BLaER1 treated with 17β-estradiol and CSF1 and Interleukin-3, amounts not matched to agents 10 nM and 100 nM (cell line): ENCODE results near the gene XIRP2.
A peak's percentile ranks its signal among the peaks of the same experiment; 100 is the strongest.

Source experiments
- H3K27ac ChIP-seq, 11 experiments: shearing (Covaris generic); formaldehyde crosslinking; 2 replicates each; pipeline ENCODE4 v1.8.1; 2022
- H3K27me3 ChIP-seq, 11 experiments: shearing (Covaris generic); formaldehyde crosslinking; 2 replicates each; pipeline ENCODE4 v1.8.1; 2022
- H3K36me3 ChIP-seq, 11 experiments: shearing (Covaris generic); formaldehyde crosslinking; 2 replicates each; pipeline ENCODE4 v1.8.1; 2022
- H3K4me1 ChIP-seq, 10 experiments: shearing (Covaris generic); formaldehyde crosslinking; 2 replicates each; pipeline ENCODE4 v1.8.1; 2022
- H3K4me2 ChIP-seq, 11 experiments: shearing (Covaris generic); formaldehyde crosslinking; 2 replicates each; pipeline ENCODE4 v1.8.1; 2022
- H3K4me3 ChIP-seq, 10 experiments: shearing (Covaris generic); formaldehyde crosslinking; 2 replicates each; pipeline ENCODE4 v1.8.1; 2022
- H3K9ac ChIP-seq, 11 experiments: shearing (Covaris generic); formaldehyde crosslinking; 2 replicates each; pipeline ENCODE4 v1.8.1; 2022
- H3K9me3 ChIP-seq, 11 experiments: shearing (Covaris generic); formaldehyde crosslinking; replicated peaks in 1 of 11; 2 replicates each; pipeline ENCODE4 v1.8.1; 2022
- H4K20me1 ChIP-seq, 11 experiments: shearing (Covaris generic); formaldehyde crosslinking; 2 replicates each; pipeline ENCODE4 v1.8.1; 2022
- Cebpa-rat ChIP-seq, 11 experiments: shearing (Covaris generic); IDR thresholded peaks; 2 replicates each; pipeline ENCODE4 v1.8.1; 2022

Gene XIRP2

DNA sequence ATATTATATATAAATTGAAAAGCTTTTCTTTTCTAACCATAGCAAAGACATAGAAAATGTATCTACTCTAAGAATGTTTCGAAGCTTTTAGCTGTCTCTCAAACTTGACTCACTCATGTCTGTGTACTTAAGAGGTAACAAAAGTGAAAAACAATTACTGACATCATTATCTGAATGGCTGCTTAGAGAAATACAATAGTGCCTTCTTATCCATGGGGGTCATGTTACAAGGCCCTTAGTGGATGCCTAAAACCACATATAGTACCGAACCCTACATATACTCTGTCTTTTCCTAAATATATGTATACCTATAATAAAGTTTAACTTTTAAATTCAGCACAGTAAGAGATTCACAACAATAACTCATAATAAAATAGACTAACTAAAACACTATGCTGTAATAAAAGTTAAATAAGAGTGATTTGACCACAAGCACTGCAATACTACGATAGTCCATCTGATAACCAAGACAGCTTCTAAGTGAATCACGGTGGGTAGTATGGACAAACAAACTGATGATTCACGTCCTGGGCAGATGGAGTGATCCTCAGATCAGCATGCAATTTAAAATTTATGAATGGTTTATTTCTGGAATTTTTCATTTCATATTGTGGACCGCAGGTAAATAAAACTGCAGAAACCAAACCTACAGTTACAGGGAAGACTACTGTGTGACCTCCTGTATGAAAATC lies 246.2 kb downstream of the XIRP2 start:
- TF ChIP-seq Cebpa-rat (IDR thresholded peaks at IDR 0.05), result no peak
- Histone ChIP-seq H3K4me3 (no peak overlapping the region), H3K4me1 (peaks cover 0 to 11% (median 6%) of the 10 kb centered on the region in 10 experiments; a peak in 13 of 20 replicates), H3K27me3 (no peaks in the 10 kb centered on the region), H3K36me3 (no peaks in the 10 kb centered on the region), H3K4me2 (no peak overlapping the region), H3K27ac (no peak overlapping the region), H3K9me3 (no peaks in the 10 kb centered on the region), H4K20me1 (no peaks in the 10 kb centered on the region), H3K9ac (no peak overlapping the region)

- H4K20me1 ChIP-seq, result no peaks in the 10 kb centered on the region
- H3K27me3 ChIP-seq, result no peaks in the 10 kb centered on the region
- H3K4me3 ChIP-seq, result no peak overlapping the region
- H3K9ac ChIP-seq, result no peak overlapping the region
- no peak overlapping the region for H3K27ac ChIP-seq
- peak overlapping the region in 5 of 11 experiments; percentile 7 to 39 (median 20); a peak in 5 of 22 replicates for H3K4me2 ChIP-seq
- H3K9me3 ChIP-seq, result no peaks in the 10 kb centered on the region
- TF ChIP-seq Cebpa-rat (IDR thresholded peaks at IDR 0.05), result no peak
- no peaks in the 10 kb centered on the region for H3K36me3 ChIP-seq
- peaks cover 0 to 11% (median 6%) of the 10 kb centered on the region in 10 experiments; a peak in 13 of 20 replicates for H3K4me1 ChIP-seq
These were observed 247.4 kb downstream of the XIRP2 start for GRCh38 chr2:167135706-167136105.

- Histone ChIP-seq H3K4me1 (peaks cover 0 to 11% (median 6%) of the 10 kb centered on the region in 10 experiments; a peak in 13 of 20 replicates), H3K9me3 (no peaks in the 10 kb centered on the region), H4K20me1 (no peaks in the 10 kb centered on the region), H3K4me3 (no peak overlapping the region), H3K27ac (no peak overlapping the region), H3K9ac (no peak overlapping the region), H3K36me3 (no peaks in the 10 kb centered on the region), H3K4me2 (no peak overlapping the region), H3K27me3 (no peaks in the 10 kb centered on the region)
- TF ChIP-seq Cebpa-rat (IDR thresholded peaks at IDR 0.05), result no peak
These were observed 248.8 kb downstream of the XIRP2 start for GRCh38 chr2:167136879-167137596.

DNA sequence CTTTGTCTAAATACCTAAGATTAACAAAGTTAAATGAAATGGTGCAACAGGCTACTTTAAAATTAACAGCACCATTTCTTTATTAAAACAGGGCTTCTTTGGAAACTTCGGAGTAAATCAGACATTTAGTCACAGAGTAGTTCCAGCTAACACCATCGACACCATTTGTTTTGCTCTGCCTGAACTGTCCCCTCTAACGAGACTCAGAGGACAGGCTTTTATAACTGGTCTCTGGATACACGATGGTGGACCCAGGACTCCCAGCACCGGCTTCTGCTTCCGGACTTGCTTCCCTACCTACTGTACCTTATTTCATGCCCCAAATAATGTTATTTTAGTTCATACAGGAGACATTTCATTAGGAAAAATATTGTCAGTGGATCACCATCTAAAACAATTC lies 252.1 kb downstream of the XIRP2 start:
- H3K27ac ChIP-seq, result no peak overlapping the region
- H3K4me1 ChIP-seq, result peaks cover 0 to 10% (median 6%) of the 10 kb centered on the region in 10 experiments; a peak in 13 of 20 replicates

DNA sequence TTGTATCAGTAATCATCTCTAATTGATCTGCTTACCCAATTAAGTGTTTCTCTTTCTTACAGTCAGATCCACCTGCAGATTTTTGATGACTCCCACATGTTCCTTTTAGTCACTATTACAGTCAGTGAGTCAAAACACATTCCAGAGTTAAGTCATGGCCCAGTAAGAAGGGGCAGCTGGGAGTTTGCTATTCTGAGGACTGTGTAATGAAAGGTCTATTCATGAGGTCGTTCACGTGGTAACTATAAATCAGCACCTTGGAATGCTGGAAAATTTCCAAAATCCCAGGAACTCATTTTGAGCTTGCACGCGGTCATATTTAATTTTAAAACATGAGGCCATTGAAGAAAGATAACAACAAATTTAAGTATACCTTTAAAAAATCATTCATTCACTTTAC lies 252.5 kb downstream of the XIRP2 start:
- Histone ChIP-seq H3K4me1 (peaks cover 0 to 6% (median 2%) of the 10 kb centered on the region in 10 experiments; a peak in 13 of 20 replicates), H3K36me3 (no peaks in the 10 kb centered on the region), H3K4me2 (no peak overlapping the region), H3K9me3 (no peaks in the 10 kb centered on the region), H3K27me3 (no peaks in the 10 kb centered on the region), H3K27ac (no peak overlapping the region), H3K4me3 (no peak overlapping the region), H4K20me1 (no peaks in the 10 kb centered on the region), H3K9ac (no peak overlapping the region)
- TF ChIP-seq Cebpa-rat (IDR thresholded peaks at IDR 0.05), result no peak

More for the DNA sequence above, 252.1 kb downstream of the XIRP2 start:
- no peak overlapping the region for H3K9ac ChIP-seq
- TF ChIP-seq Cebpa-rat (IDR thresholded peaks at IDR 0.05), result no peak
- H3K4me3 ChIP-seq, result no peak overlapping the region
- H3K4me2 ChIP-seq, result no peak overlapping the region
- no peaks in the 10 kb centered on the region for H3K9me3 ChIP-seq
- no peaks in the 10 kb centered on the region for H3K27me3 ChIP-seq
- no peaks in the 10 kb centered on the region for H4K20me1 ChIP-seq
- H3K36me3 ChIP-seq, result no peaks in the 10 kb centered on the region

- Histone ChIP-seq H3K4me1 (no peaks in the 10 kb centered on the region), H3K27ac (no peak overlapping the region), H3K9me3 (no peaks in the 10 kb centered on the region), H3K4me2 (no peak overlapping the region), H4K20me1 (no peaks in the 10 kb centered on the region), H3K27me3 (no peaks in the 10 kb centered on the region), H3K9ac (no peak overlapping the region), H3K36me3 (no peaks in the 10 kb centered on the region), H3K4me3 (no peak overlapping the region)
- TF ChIP-seq Cebpa-rat (IDR thresholded peaks at IDR 0.05), result no peak
These were observed 254.3 kb downstream of the XIRP2 start for GRCh38 chr2:167142554-167142953.

DNA sequence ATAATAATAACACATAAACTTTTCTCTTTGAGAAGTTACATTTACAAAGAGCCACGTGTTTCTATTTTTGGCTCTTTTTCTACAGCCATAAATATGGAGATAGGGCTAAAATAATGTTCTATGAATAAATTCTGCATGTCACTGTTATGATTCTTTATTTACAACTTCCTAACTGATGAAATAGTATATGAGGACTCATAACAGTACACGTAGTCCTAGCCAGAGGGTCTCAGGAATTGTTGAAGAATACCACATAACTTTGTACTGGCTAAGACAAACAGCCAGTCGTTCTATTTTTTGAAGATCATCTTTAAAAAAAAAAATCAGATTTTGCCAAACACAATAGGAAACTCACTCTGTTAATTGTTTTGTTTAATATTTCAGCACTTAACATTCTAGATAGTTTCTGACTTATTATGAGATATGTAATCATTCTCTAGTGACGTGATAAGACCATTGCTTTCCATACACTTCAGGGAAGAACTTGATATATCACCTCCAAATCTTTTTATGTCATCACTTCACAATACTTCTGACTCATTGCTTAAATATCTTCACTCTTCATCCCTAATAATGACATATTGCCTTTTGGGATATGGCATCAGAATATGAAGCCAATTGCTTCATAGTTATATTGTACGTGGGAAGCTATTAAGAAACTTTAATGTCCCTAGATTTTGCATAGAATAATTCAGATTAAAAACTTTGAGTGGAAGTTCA lies 256.1 kb downstream of the XIRP2 start:
- Histone ChIP-seq H4K20me1 (no peaks in the 10 kb centered on the region), H3K36me3 (no peaks in the 10 kb centered on the region), H3K27me3 (no peaks in the 10 kb centered on the region), H3K27ac (no peak overlapping the region), H3K4me1 (no peaks in the 10 kb centered on the region), H3K4me3 (no peak overlapping the region), H3K4me2 (no peak overlapping the region), H3K9ac (no peak overlapping the region), H3K9me3 (no peaks in the 10 kb centered on the region)
- no peak for TF ChIP-seq Cebpa-rat (IDR thresholded peaks at IDR 0.05)

GRCh38 chr2:167147271-167147941 lies 259.1 kb downstream of the XIRP2 start:
- no peaks in the 10 kb centered on the region for H3K9me3 ChIP-seq

GRCh38 chr2:167151894-167152293 lies 263.6 kb downstream of the XIRP2 start:
- Histone ChIP-seq H4K20me1 (no peaks in the 10 kb centered on the region), H3K27ac (no peak overlapping the region), H3K4me2 (no peak overlapping the region), H3K9ac (no peak overlapping the region), H3K36me3 (no peaks in the 10 kb centered on the region), H3K27me3 (no peaks in the 10 kb centered on the region), H3K9me3 (no peaks in the 10 kb centered on the region), H3K4me3 (no peak overlapping the region), H3K4me1 (no peaks in the 10 kb centered on the region)
- no peak for TF ChIP-seq Cebpa-rat (IDR thresholded peaks at IDR 0.05)

More at GRCh38 chr2:167147271-167147941, 259.1 kb downstream of the XIRP2 start:
- no peak overlapping the region for H3K27ac ChIP-seq
- no peaks in the 10 kb centered on the region for H3K4me1 ChIP-seq
- TF ChIP-seq Cebpa-rat (IDR thresholded peaks at IDR 0.05), result no peak
- H3K27me3 ChIP-seq, result no peaks in the 10 kb centered on the region
- no peak overlapping the region for H3K4me2 ChIP-seq
- no peak overlapping the region for H3K9ac ChIP-seq
- H3K36me3 ChIP-seq, result no peaks in the 10 kb centered on the region
- no peaks in the 10 kb centered on the region for H4K20me1 ChIP-seq
- H3K4me3 ChIP-seq, result no peak overlapping the region
